HepG2 (cell line): Measurements from ENCODE around the gene LY6G5B. TPM values are rescaled to one million over a fixed set of nuclear protein-coding genes. Genes with fewer than 3 reads are reported as not detected.
A peak's percentile ranks its signal among the peaks of the same experiment; 100 is the strongest.

Experiments
- EZH2 ChIP-seq: conservative IDR thresholded peaks from 2 replicates; pipeline ENCODE4 v1.6.1; 2012; ENCODE audit warnings: mild to moderate bottlenecking, low read depth, low read length, moderate library complexity
- KDM4B ChIP-seq: sonication (generic); formaldehyde crosslinking; IDR thresholded peaks from 2 replicates; pipeline ENCODE4 v1.4.0; 2020; ENCODE audit warnings: missing genetic modification reagents
- PLRG1 ChIP-seq: fragments of 450-650 bp; conservative IDR thresholded peaks from 2 replicates; pipeline ENCODE4 v1.6.1; 2016
- RXRB ChIP-seq: IDR thresholded peaks from 2 replicates; pipeline ENCODE4 v1.6.1; 2016; ENCODE audit warnings: borderline replicate concordance, missing genetic modification reagents, missing compliant biosample characterization
- ZHX1 ChIP-seq: sonication (generic); formaldehyde crosslinking; IDR thresholded peaks from 2 replicates; pipeline ENCODE4 v1.8.1; 2022; ENCODE audit warnings: low read depth, mild to moderate bottlenecking, missing genetic modification reagents
- ZNF124 ChIP-seq: sonication (generic); formaldehyde crosslinking; IDR thresholded peaks from 2 replicates; pipeline ENCODE4 v1.4.0; 2020; ENCODE audit warnings: missing genetic modification reagents
- ZNF674 ChIP-seq: sonication (generic); formaldehyde crosslinking; IDR thresholded peaks from 2 replicates; pipeline ENCODE4 v1.5.0; 2020; ENCODE audit warnings: low read depth, mild to moderate bottlenecking, missing genetic modification reagents
- ZNF781 ChIP-seq: sonication (generic); formaldehyde crosslinking; IDR thresholded peaks from 2 replicates; pipeline ENCODE4 v1.5.1; 2020; ENCODE audit warnings: borderline replicate concordance, mild to moderate bottlenecking, missing genetic modification reagents; ENCODE audit errors: not compliant biosample characterization
- polyA plus RNA-seq, 8 experiments: library from polyadenylated mRNA; depleted of rRNA in 3 of 8; stranded (reverse) in 7 of 8; unstranded in 1 of 8; fragments of >200 nt; fragmentation: Illumina TruSeq in 4 of 8; extraction: Trizol in 4 of 8; gene quantifications; 2 replicates each; pipeline versions ENCODE4 v1.2.1 to v1.2.3, GENCODE V29; 2011 to 2016; ENCODE audit warnings: low read depth in 4 of 8, missing spikeins in 1 of 8, mixed read lengths in 1 of 8; ENCODE audit not compliant: insufficient read depth in 1 of 8
- total RNA-seq, 5 experiments: library from RNA; depleted of rRNA; stranded (reverse); fragments of >200 nt; fragmentation: Illumina TruSeq; extraction: Trizol; gene quantifications; 2 replicates each; pipeline ENCODE4 v1.2.3, GENCODE V29; 2016; ENCODE audit warnings: low read depth in 1 of 5
- TF ChIP-seq, protein P1 (sequence below): sonication (generic); formaldehyde crosslinking; IDR thresholded peaks from 2 replicates; pipeline ENCODE4 v1.5.0; 2020; ENCODE audit warnings: missing genetic modification reagents
- TF ChIP-seq, protein P2 (sequence below): sonication (generic); formaldehyde crosslinking; IDR thresholded peaks from 2 replicates; pipeline ENCODE4 v1.8.1; 2022; ENCODE audit warnings: mild to moderate bottlenecking, missing genetic modification reagents
- TF ChIP-seq, protein P3 (sequence below): IDR thresholded peaks from 2 replicates; pipeline ENCODE4 v1.6.1; 2012; ENCODE audit warnings: inconsistent platforms
- TF ChIP-seq, protein P4 (sequence below): sonication (generic); formaldehyde crosslinking; IDR thresholded peaks from 2 replicates; pipeline ENCODE4 v1.5.0; 2020; ENCODE audit warnings: mild to moderate bottlenecking, missing genetic modification reagents
- TF ChIP-seq, protein P5 (sequence below): sonication (generic); formaldehyde crosslinking; IDR thresholded peaks from 2 replicates; pipeline ENCODE4 v1.4.0; 2020; ENCODE audit warnings: missing genetic modification reagents
- TF ChIP-seq, protein P6 (sequence below): IDR thresholded peaks from 2 replicates; pipeline ENCODE4 v1.6.1; 2016; ENCODE audit warnings: low read depth, borderline replicate concordance

Gene LY6G5B
- total and polyA plus RNA-seq, 2 of the 13 experiments (the other 11 are each of a cell fraction or from before 2014, with no cell fraction given) = 7.8 to 15.7 TPM

DNA sequence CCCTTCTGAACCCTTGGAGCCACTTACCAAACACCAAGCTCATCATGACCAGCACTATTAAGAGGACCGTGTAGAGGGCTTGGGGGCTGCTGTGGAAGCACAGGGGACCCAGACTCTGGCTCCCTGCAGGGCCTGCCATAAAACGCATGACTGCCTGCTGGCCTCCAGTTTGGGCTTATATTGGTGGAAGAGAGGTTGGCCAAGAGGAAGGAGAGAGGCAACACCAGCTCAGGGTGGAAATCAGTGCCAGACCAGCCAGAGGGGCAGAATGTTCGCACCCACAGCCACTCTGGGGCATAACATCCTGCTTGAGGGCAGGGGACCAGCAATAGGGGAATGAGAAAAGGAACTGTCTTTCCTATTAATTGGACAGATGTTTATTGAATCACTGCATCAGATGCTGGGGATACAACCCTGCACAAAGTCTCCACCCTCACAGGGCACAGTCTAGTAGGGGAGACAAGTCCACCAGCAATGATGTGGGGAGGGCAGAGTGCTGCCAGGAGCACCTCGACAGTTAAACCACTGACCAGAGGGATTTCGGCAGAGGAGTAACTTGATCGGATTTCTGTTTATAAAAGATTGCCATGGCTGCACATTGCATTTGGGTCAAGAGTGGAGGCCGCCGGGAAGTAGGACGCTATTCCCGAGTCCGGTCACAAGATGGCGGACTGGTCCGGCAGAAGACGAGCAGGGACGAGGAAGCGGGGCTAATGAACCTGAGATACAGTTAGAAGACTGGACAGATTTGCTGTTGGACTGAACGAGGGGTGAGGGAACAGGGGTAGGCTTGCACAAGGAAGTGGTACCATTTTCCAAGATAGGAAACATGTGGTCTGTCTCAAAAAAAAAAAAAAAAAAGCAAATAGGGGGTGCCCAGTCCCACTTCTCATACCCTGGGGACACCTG is 10.7 kb downstream of the LY6G5B start, which contains the start of gene LY6G5C (continued):
- no peak for TF ChIP-seq ZNF674 (CRISPR knock-in tag)
- TF ChIP-seq, protein P1, sequence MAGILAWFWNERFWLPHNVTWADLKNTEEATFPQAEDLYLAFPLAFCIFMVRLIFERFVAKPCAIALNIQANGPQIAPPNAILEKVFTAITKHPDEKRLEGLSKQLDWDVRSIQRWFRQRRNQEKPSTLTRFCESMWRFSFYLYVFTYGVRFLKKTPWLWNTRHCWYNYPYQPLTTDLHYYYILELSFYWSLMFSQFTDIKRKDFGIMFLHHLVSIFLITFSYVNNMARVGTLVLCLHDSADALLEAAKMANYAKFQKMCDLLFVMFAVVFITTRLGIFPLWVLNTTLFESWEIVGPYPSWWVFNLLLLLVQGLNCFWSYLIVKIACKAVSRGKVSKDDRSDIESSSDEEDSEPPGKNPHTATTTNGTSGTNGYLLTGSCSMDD (CRISPR knock-in tag) = no peak
- TF ChIP-seq, protein P2, sequence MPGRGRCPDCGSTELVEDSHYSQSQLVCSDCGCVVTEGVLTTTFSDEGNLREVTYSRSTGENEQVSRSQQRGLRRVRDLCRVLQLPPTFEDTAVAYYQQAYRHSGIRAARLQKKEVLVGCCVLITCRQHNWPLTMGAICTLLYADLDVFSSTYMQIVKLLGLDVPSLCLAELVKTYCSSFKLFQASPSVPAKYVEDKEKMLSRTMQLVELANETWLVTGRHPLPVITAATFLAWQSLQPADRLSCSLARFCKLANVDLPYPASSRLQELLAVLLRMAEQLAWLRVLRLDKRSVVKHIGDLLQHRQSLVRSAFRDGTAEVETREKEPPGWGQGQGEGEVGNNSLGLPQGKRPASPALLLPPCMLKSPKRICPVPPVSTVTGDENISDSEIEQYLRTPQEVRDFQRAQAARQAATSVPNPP (CRISPR knock-in tag) = no peak
- 0 out of 2 replicates have a peak, but pooled peaks have one; percentile 45 for TF ChIP-seq ZNF124 (CRISPR knock-in tag)
- no peak for TF ChIP-seq EZH2
- TF ChIP-seq ZNF781 (CRISPR knock-in tag) = peak; percentile 64
- TF ChIP-seq, protein P3, sequence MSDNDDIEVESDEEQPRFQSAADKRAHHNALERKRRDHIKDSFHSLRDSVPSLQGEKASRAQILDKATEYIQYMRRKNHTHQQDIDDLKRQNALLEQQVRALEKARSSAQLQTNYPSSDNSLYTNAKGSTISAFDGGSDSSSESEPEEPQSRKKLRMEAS = peak; percentile 24; the same call in 1 of the 2 replicates
- no peak for TF ChIP-seq ZHX1 (CRISPR knock-in tag)
- TF ChIP-seq, protein P4, sequence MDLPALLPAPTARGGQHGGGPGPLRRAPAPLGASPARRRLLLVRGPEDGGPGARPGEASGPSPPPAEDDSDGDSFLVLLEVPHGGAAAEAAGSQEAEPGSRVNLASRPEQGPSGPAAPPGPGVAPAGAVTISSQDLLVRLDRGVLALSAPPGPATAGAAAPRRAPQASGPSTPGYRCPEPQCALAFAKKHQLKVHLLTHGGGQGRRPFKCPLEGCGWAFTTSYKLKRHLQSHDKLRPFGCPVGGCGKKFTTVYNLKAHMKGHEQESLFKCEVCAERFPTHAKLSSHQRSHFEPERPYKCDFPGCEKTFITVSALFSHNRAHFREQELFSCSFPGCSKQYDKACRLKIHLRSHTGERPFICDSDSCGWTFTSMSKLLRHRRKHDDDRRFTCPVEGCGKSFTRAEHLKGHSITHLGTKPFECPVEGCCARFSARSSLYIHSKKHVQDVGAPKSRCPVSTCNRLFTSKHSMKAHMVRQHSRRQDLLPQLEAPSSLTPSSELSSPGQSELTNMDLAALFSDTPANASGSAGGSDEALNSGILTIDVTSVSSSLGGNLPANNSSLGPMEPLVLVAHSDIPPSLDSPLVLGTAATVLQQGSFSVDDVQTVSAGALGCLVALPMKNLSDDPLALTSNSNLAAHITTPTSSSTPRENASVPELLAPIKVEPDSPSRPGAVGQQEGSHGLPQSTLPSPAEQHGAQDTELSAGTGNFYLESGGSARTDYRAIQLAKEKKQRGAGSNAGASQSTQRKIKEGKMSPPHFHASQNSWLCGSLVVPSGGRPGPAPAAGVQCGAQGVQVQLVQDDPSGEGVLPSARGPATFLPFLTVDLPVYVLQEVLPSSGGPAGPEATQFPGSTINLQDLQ (CRISPR knock-in tag) = no peak
- TF ChIP-seq, protein P5, sequence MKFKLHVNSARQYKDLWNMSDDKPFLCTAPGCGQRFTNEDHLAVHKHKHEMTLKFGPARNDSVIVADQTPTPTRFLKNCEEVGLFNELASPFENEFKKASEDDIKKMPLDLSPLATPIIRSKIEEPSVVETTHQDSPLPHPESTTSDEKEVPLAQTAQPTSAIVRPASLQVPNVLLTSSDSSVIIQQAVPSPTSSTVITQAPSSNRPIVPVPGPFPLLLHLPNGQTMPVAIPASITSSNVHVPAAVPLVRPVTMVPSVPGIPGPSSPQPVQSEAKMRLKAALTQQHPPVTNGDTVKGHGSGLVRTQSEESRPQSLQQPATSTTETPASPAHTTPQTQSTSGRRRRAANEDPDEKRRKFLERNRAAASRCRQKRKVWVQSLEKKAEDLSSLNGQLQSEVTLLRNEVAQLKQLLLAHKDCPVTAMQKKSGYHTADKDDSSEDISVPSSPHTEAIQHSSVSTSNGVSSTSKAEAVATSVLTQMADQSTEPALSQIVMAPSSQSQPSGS (CRISPR knock-in tag) = 0 out of 2 replicates have a peak, but pooled peaks have one; percentile 31
- no peak for TF ChIP-seq PLRG1
- TF ChIP-seq, protein P6, sequence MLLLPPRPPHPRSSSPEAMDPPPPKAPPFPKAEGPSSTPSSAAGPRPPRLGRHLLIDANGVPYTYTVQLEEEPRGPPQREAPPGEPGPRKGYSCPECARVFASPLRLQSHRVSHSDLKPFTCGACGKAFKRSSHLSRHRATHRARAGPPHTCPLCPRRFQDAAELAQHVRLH (CRISPR knock-in tag) = 0 out of 2 replicates have a peak, but pooled peaks have one; percentile 58
- TF ChIP-seq KDM4B (CRISPR knock-in tag) = 0 out of 2 replicates have a peak, but pooled peaks have one; percentile 45
- TF ChIP-seq RXRB = peak; percentile 72; the same call in 1 of the 2 replicates
